ENCODE results near the gene SEC16B.

GRCh38 chr1:177937174-177937770 lies 32.6 kb downstream of the SEC16B start:
- no peak for TF ChIP-seq CTCF (IDR thresholded peaks at IDR 0.05)
- TF ChIP-seq ZFX (IDR thresholded peaks at IDR 0.05; ENCODE audit: borderline replicate concordance): no peak
